Right lobe of liver (tissue), 6 donors: ENCODE results near the gene AMIGO1. TPM values are rescaled to one million over a fixed set of nuclear protein-coding genes. Genes with fewer than 3 reads are reported as not detected.
A peak's percentile ranks its signal among the peaks of the same experiment; 100 is the strongest.

Source experiments
- ATAC-seq, 4 donors: fragments of 200-7000 bp; cut with Tn5 transposase; one replicate each; pipeline ENCODE4 v1.9.1; 2020; ENCODE audit warnings: mild to moderate bottlenecking in 4 of 4, moderate library complexity in 4 of 4
- DNase-seq, 3 donors: peaks; one replicate each; pipeline ENCODE4 v3.0.0-alpha.2; 2020
- H3K27ac ChIP-seq, 3 donors: fragments of 200-600 bp; one replicate each; pipeline ENCODE4 v1.8.0; 2022
- H3K27me3 ChIP-seq, 2 donors: fragments of 200-600 bp; one replicate each; pipeline ENCODE4 v1.8.0; 2022
- H3K36me3 ChIP-seq, 4 donors: fragments of 200-600 bp; sonication (generic) in 1 of 4; one replicate each; pipeline versions ENCODE4 v1.5.1 to v1.8.0; 2017 to 2022; ENCODE audit warnings: control low read depth in 1 of 4
- H3K4me1 ChIP-seq, 4 donors: fragments of 200-600 bp; sonication (generic) in 1 of 4; one replicate each; pipeline versions ENCODE4 v1.5.1 to v1.8.0; 2017 to 2022; ENCODE audit warnings: control low read depth in 1 of 4
- H3K4me3 ChIP-seq, 3 donors: fragments of 200-600 bp; one replicate each; pipeline ENCODE4 v1.8.0; 2022
- H3K9me3 ChIP-seq, 4 donors: fragments of 200-600 bp; sonication (generic) in 1 of 4; one replicate each; pipeline versions ENCODE4 v1.5.1 to v1.8.0; 2017 to 2022; ENCODE audit warnings: control low read depth in 1 of 4
- CTCF ChIP-seq, 4 donors: fragments of 200-600 bp in 3 of 4; fragments of 450-650 bp in 1 of 4; IDR thresholded peaks; one replicate each; pipeline versions ENCODE4 v1.5.1 to v1.8.0; 2016 to 2022; ENCODE audit warnings: antibody characterized with exemption in 4 of 4, mild to moderate bottlenecking in 2 of 4
- POLR2A ChIP-seq: fragments of 450-650 bp; IDR thresholded peaks from one replicate; pipeline ENCODE4 v1.6.1; 2017; ENCODE audit warnings: antibody characterized with exemption, mild to moderate bottlenecking
- WGBS: methylation state at CpG from one replicate; pipeline ENCODE4 v1.1.6; 2018; ENCODE audit warnings: low coverage, low lambda C conversion rate; ENCODE audit not compliant: insufficient coverage; ENCODE audit errors: missing lambda C conversion rate; 5-methylcytosine and 5-hydroxymethylcytosine counted together
- intact Hi-C, 2 donors: fragments of 100-400 bp; cut with DNase I; formaldehyde crosslinking; loops; one replicate each; pipeline versions ENCODE4 v1.11.2 to v1.14.1; 2022
- total RNA-seq, 6 experiments: library from RNA; depleted of rRNA in 2 of 6; stranded (reverse); fragments of >200 nt in 2 of 6; fragmentation: NEBNext Ultra II Directional in 3 of 6; extraction: Animal tissue kit (Norgen Biotek cat#: 25700) in 3 of 6; gene quantifications; one replicate each; pipeline versions ENCODE4 v1.1.0 to v1.2.4, GENCODE V29; 2016 to 2023
- donor health status: DM: no; HTN: yes; CAD: no.
- donor health status: DM: no; HTN: no; CAD: no.
- donor health status: DM: no; HTN: no; CAD: no.
- donor health status: DM: no; HTN: yes; CAD: no.
- donor health status: DM: no; HTN: yes; CAD: no.

The AMIGO1 gene
- total RNA-seq, 6 experiments from 2014 or later, result 2.6 to 3.9 (median 3.2) TPM

GRCh38 chr1:109472779-109473178, 36.7 kb downstream of the AMIGO1 start:
- Histone ChIP-seq H3K27ac (no peak overlapping the region), H3K36me3 (no peaks in the 10 kb centered on the region), H3K4me1 (no peaks in the 10 kb centered on the region), H3K27me3 (no peaks in the 10 kb centered on the region), H3K4me3 (no peak overlapping the region), H3K9me3 (no peaks in the 10 kb centered on the region)
- intact Hi-C loops, result no loop called here
- 52% methylated on average over 3 of the region's 3 CpGs for WGBS
- DNase-seq (peak in 1 of 3 donors; percentile 23), ATAC-seq (no peak)
- TF ChIP-seq POLR2A (no peak), CTCF (IDR thresholded peaks at IDR 0.05) (no peak)

GRCh38 chr1:109470245-109470644, 39.3 kb downstream of the AMIGO1 start:
- ATAC-seq (no peak), DNase-seq (no peak)
- Histone ChIP-seq H3K27me3 (no peaks in the 10 kb centered on the region), H3K9me3 (no peaks in the 10 kb centered on the region), H3K36me3 (no peaks in the 10 kb centered on the region), H3K4me3 (no peak overlapping the region), H3K4me1 (peaks cover 0 to 6% (median 0%) of the 10 kb centered on the region in 4 donors), H3K27ac (no peak overlapping the region)
- intact Hi-C loops, result no loop called here
- TF ChIP-seq POLR2A (no peak), CTCF (IDR thresholded peaks at IDR 0.05) (no peak)
- WGBS, result 61% methylated on average over 6 of the region's 6 CpGs

GRCh38 chr1:109468903-109469302, 40.6 kb downstream of the AMIGO1 start:
- WGBS, result 13% methylated on average over 2 of the region's 2 CpGs
- TF ChIP-seq POLR2A (no peak), CTCF (IDR thresholded peaks at IDR 0.05) (no peak)
- intact Hi-C loops, result no loop called here
- H3K27ac ChIP-seq, result no peak overlapping the region
- H3K4me1 ChIP-seq, result peaks cover 0 to 6% (median 0%) of the 10 kb centered on the region in 4 donors
- ATAC-seq, result no peak
- no peaks in the 10 kb centered on the region for H3K36me3 ChIP-seq
- DNase-seq, result no peak
- no peak overlapping the region for H3K4me3 ChIP-seq
- no peaks in the 10 kb centered on the region for H3K27me3 ChIP-seq
- H3K9me3 ChIP-seq, result no peaks in the 10 kb centered on the region

- no peaks in the 10 kb centered on the region for H3K36me3 ChIP-seq
- no peak for TF ChIP-seq CTCF (IDR thresholded peaks at IDR 0.05)
- no peak overlapping the region for H3K27ac ChIP-seq
- intact Hi-C loops, result no loop called here
- DNase-seq, result no peak
- H3K4me1 ChIP-seq, result peaks cover 0 to 6% (median 0%) of the 10 kb centered on the region in 4 donors
- no CpG with 5 or more reads among the region's 1 CpG for WGBS
- no peak overlapping the region for H3K4me3 ChIP-seq
- no peak for ATAC-seq
- H3K9me3 ChIP-seq, result no peaks in the 10 kb centered on the region
- no peaks in the 10 kb centered on the region for H3K27me3 ChIP-seq
These were observed 41.5 kb downstream of the AMIGO1 start for GRCh38 chr1:109468061-109468460.

- WGBS, result 17% methylated on average over 18 of the region's 23 CpGs
- Histone ChIP-seq H3K27ac (no peak overlapping the region), H3K27me3 (no peaks in the 10 kb centered on the region), H3K9me3 (no peaks in the 10 kb centered on the region), H3K4me1 (peaks cover 0 to 6% (median 0%) of the 10 kb centered on the region in 4 donors), H3K36me3 (no peaks in the 10 kb centered on the region), H3K4me3 (peak overlapping the region; percentile 62 to 72 (median 68))
- DNase-seq (no peak), ATAC-seq (peak in 3 of 4 donors; percentile 34 to 53 (median 52))
- intact Hi-C loops, result no loop called here
- TF ChIP-seq CTCF (IDR thresholded peaks at IDR 0.05) (no peak), POLR2A (no peak)
These were observed 42.2 kb downstream of the AMIGO1 start for GRCh38 chr1:109467301-109467777.
